Liver (tissue), 3 donors: ENCODE data around the gene MDGA2.

Source experiments
- RXRA ChIP-seq, 2 donors: IDR thresholded peaks; 2 replicates each; pipeline ENCODE4 v1.6.1; 2017 to 2018; ENCODE audit warnings: antibody characterized with exemption in 2 of 2, mild to moderate bottlenecking in 1 of 2
- SP1 ChIP-seq: IDR thresholded peaks from 2 replicates; pipeline ENCODE4 v1.6.1; 2018; ENCODE audit warnings: antibody characterized with exemption, mild to moderate bottlenecking
- TAF1 ChIP-seq: conservative IDR thresholded peaks from 2 replicates; pipeline ENCODE4 v1.6.1; 2016; ENCODE audit warnings: antibody characterized with exemption, mild to moderate bottlenecking
- YY1 ChIP-seq: IDR thresholded peaks from 2 replicates; pipeline ENCODE4 v1.6.1; 2016; ENCODE audit warnings: antibody characterized with exemption, mild to moderate bottlenecking
- TF ChIP-seq, protein P1 (sequence below): IDR thresholded peaks from 2 replicates; pipeline ENCODE4 v1.6.1; 2016; ENCODE audit warnings: antibody characterized with exemption
- TF ChIP-seq, protein P2 (sequence below): fragments of 150-350 bp; IDR thresholded peaks from 2 replicates; pipeline ENCODE4 v1.5.1; 2017; ENCODE audit warnings: improper control_type of control experiment, low read depth, low read length; ENCODE audit not compliant: missing input control
- TF ChIP-seq, protein P3 (sequence below): IDR thresholded peaks from 2 replicates; pipeline ENCODE4 v1.6.1; 2016; ENCODE audit warnings: antibody characterized with exemption, mild to moderate bottlenecking
- donor health status: healthy.
- donor health status: healthy.

DNA sequence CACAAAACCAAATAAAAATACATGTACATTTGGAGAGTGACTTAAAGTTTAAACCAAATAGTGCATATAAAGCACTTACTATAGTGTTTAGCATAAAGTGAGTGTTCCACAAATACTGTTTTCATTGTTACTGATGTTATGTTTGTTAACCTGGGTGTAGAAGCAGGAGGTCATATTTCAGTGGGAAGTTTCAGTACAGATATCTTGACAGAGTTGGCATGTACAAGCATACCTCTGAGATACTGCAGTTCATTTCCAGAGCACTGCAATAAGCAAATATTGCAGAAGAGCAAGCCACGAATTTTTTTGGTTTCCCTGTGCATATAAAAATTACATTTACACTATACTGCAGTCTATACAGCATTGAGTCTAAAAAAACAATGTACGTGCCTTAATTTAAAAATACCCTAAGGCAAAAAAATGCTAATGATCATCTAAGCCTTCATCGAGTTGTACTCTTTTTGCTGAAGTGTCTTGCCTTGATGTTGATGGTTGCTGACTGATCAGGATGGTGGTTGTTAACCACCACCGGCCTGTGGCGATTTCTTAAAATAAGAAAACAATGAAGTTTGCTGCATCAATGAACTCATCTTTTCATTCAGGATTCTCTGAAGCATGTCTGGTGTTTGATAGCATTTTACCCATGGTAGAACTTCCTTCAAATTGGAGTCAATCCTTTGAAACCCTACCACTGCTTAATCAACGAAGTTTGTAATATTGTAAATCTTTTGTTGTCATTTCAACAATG is 662.7 kb downstream of the MDGA2 start:
- TF ChIP-seq RXRA (IDR thresholded peaks at IDR 0.05) (no peak), TAF1 (no peak), YY1 (no peak), SP1 (no peak)
- TF ChIP-seq, protein P1, sequence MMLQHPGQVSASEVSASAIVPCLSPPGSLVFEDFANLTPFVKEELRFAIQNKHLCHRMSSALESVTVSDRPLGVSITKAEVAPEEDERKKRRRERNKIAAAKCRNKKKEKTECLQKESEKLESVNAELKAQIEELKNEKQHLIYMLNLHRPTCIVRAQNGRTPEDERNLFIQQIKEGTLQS, result no peak
- TF ChIP-seq, protein P2, sequence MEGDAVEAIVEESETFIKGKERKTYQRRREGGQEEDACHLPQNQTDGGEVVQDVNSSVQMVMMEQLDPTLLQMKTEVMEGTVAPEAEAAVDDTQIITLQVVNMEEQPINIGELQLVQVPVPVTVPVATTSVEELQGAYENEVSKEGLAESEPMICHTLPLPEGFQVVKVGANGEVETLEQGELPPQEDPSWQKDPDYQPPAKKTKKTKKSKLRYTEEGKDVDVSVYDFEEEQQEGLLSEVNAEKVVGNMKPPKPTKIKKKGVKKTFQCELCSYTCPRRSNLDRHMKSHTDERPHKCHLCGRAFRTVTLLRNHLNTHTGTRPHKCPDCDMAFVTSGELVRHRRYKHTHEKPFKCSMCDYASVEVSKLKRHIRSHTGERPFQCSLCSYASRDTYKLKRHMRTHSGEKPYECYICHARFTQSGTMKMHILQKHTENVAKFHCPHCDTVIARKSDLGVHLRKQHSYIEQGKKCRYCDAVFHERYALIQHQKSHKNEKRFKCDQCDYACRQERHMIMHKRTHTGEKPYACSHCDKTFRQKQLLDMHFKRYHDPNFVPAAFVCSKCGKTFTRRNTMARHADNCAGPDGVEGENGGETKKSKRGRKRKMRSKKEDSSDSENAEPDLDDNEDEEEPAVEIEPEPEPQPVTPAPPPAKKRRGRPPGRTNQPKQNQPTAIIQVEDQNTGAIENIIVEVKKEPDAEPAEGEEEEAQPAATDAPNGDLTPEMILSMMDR, result no peak
- TF ChIP-seq, protein P3, sequence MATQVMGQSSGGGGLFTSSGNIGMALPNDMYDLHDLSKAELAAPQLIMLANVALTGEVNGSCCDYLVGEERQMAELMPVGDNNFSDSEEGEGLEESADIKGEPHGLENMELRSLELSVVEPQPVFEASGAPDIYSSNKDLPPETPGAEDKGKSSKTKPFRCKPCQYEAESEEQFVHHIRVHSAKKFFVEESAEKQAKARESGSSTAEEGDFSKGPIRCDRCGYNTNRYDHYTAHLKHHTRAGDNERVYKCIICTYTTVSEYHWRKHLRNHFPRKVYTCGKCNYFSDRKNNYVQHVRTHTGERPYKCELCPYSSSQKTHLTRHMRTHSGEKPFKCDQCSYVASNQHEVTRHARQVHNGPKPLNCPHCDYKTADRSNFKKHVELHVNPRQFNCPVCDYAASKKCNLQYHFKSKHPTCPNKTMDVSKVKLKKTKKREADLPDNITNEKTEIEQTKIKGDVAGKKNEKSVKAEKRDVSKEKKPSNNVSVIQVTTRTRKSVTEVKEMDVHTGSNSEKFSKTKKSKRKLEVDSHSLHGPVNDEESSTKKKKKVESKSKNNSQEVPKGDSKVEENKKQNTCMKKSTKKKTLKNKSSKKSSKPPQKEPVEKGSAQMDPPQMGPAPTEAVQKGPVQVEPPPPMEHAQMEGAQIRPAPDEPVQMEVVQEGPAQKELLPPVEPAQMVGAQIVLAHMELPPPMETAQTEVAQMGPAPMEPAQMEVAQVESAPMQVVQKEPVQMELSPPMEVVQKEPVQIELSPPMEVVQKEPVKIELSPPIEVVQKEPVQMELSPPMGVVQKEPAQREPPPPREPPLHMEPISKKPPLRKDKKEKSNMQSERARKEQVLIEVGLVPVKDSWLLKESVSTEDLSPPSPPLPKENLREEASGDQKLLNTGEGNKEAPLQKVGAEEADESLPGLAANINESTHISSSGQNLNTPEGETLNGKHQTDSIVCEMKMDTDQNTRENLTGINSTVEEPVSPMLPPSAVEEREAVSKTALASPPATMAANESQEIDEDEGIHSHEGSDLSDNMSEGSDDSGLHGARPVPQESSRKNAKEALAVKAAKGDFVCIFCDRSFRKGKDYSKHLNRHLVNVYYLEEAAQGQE, result no peak
